ENCODE data around the gene MCRIP1.
A peak's percentile ranks its signal among the peaks of the same experiment; 100 is the strongest.

The MCRIP1 gene

GRCh38 chr17:81833160-81833920 lies at the start of gene MCRIP1:
Gene MCRIP1, minus strand, starts transcription at chr17:81833291. Its CDS starts 8,785 bp downstream, at chr17:81824506.
- peak within 1 kb of the TSS; percentile 98 for H3K9ac ChIP-seq (ENCODE audit: insufficient read length, low read depth)
- H3K9me3 ChIP-seq (ENCODE audit: insufficient read depth, low read length) = no peaks in the 10 kb centered on the region
- H3K4me3 ChIP-seq (ENCODE audit: insufficient read length, low read depth) = peak within 1 kb of the TSS; percentile 90
- DNase-seq (ENCODE audit: low read depth, low spot score) = peak; percentile 87
- H3K27me3 ChIP-seq (ENCODE audit: insufficient read depth, insufficient read length) = peaks cover 11% of the 10 kb centered on the region
- TF ChIP-seq ZNF274 (IDR thresholded peaks at IDR 0.05; ENCODE audit: low read depth, low read length) (no peak), YY1 (IDR thresholded peaks at IDR 0.05; ENCODE audit: insufficient read depth, insufficient read length) (no peak), SUZ12 (IDR thresholded peaks at IDR 0.05; ENCODE audit: extremely low read depth, insufficient read depth, insufficient read length) (no peak)
- peaks cover 41% of the 10 kb centered on the region for H3K4me1 ChIP-seq (ENCODE audit: insufficient read depth, insufficient read length)
- H3K36me3 ChIP-seq (ENCODE audit: insufficient read depth, insufficient read length, low read length) = peaks cover 16% of the 10 kb centered on the region

- no peaks in the 10 kb centered on the region for H3K27me3 ChIP-seq (ENCODE audit: insufficient read depth, insufficient read length)
- peaks cover 60% of the 10 kb centered on the region for H3K36me3 ChIP-seq (ENCODE audit: insufficient read depth, insufficient read length, low read length)
- no peak overlapping the region for H3K9ac ChIP-seq (ENCODE audit: insufficient read length, low read depth)
- DNase-seq (ENCODE audit: low read depth, low spot score) = no peak
- H3K9me3 ChIP-seq (ENCODE audit: insufficient read depth, low read length) = no peaks in the 10 kb centered on the region
- no peak for TF ChIP-seq ZNF274 (IDR thresholded peaks at IDR 0.05; ENCODE audit: low read depth, low read length)
- no peak for TF ChIP-seq SUZ12 (IDR thresholded peaks at IDR 0.05; ENCODE audit: extremely low read depth, insufficient read depth, insufficient read length)
- TF ChIP-seq YY1 (IDR thresholded peaks at IDR 0.05; ENCODE audit: insufficient read depth, insufficient read length) = no peak
- no peak overlapping the region for H3K4me3 ChIP-seq (ENCODE audit: insufficient read length, low read depth)
- no peaks in the 10 kb centered on the region for H3K4me1 ChIP-seq (ENCODE audit: insufficient read depth, insufficient read length)
Measured at GRCh38 chr17:81879121-81879520, 46.0 kb upstream of the MCRIP1 start.

GRCh38 chr17:81878294-81878693 lies 45.2 kb upstream of the MCRIP1 start:
- no peaks in the 10 kb centered on the region for H3K9me3 ChIP-seq (ENCODE audit: insufficient read depth, low read length)
- no peaks in the 10 kb centered on the region for H3K4me1 ChIP-seq (ENCODE audit: insufficient read depth, insufficient read length)
- H3K4me3 ChIP-seq (ENCODE audit: insufficient read length, low read depth) = no peak overlapping the region
- no peak overlapping the region for H3K9ac ChIP-seq (ENCODE audit: insufficient read length, low read depth)
- DNase-seq (ENCODE audit: low read depth, low spot score) = no peak
- peaks cover 54% of the 10 kb centered on the region for H3K36me3 ChIP-seq (ENCODE audit: insufficient read depth, insufficient read length, low read length)
- TF ChIP-seq SUZ12 (IDR thresholded peaks at IDR 0.05; ENCODE audit: extremely low read depth, insufficient read depth, insufficient read length) (no peak), YY1 (IDR thresholded peaks at IDR 0.05; ENCODE audit: insufficient read depth, insufficient read length) (no peak), ZNF274 (IDR thresholded peaks at IDR 0.05; ENCODE audit: low read depth, low read length) (no peak)
- no peaks in the 10 kb centered on the region for H3K27me3 ChIP-seq (ENCODE audit: insufficient read depth, insufficient read length)

- Histone ChIP-seq H3K4me3 (ENCODE audit: insufficient read length, low read depth) (no peak overlapping the region), H3K9me3 (ENCODE audit: insufficient read depth, low read length) (no peaks in the 10 kb centered on the region), H3K4me1 (ENCODE audit: insufficient read depth, insufficient read length) (no peaks in the 10 kb centered on the region), H3K9ac (ENCODE audit: insufficient read length, low read depth) (no peak overlapping the region), H3K27me3 (ENCODE audit: insufficient read depth, insufficient read length) (no peaks in the 10 kb centered on the region), H3K36me3 (ENCODE audit: insufficient read depth, insufficient read length, low read length) (peaks cover 49% of the 10 kb centered on the region)
- DNase-seq (ENCODE audit: low read depth, low spot score) = no peak
- TF ChIP-seq ZNF274 (IDR thresholded peaks at IDR 0.05; ENCODE audit: low read depth, low read length) (no peak), SUZ12 (IDR thresholded peaks at IDR 0.05; ENCODE audit: extremely low read depth, insufficient read depth, insufficient read length) (no peak), YY1 (IDR thresholded peaks at IDR 0.05; ENCODE audit: insufficient read depth, insufficient read length) (no peak)
Measured at GRCh38 chr17:81877569-81877968, 44.5 kb upstream of the MCRIP1 start.

- peak; percentile 52 for DNase-seq (ENCODE audit: low read depth, low spot score)
- Histone ChIP-seq H3K9me3 (ENCODE audit: insufficient read depth, low read length) (no peaks in the 10 kb centered on the region), H3K4me1 (ENCODE audit: insufficient read depth, insufficient read length) (peaks cover 28% of the 10 kb centered on the region), H3K9ac (ENCODE audit: insufficient read length, low read depth) (peak overlapping the region; percentile 98), H3K4me3 (ENCODE audit: insufficient read length, low read depth) (peak overlapping the region; percentile 97), H3K27me3 (ENCODE audit: insufficient read depth, insufficient read length) (no peaks in the 10 kb centered on the region), H3K36me3 (ENCODE audit: insufficient read depth, insufficient read length, low read length) (peaks cover 32% of the 10 kb centered on the region)
- no peak for TF ChIP-seq ZNF274 (IDR thresholded peaks at IDR 0.05; ENCODE audit: low read depth, low read length)
- peak; percentile 72 for TF ChIP-seq YY1 (IDR thresholded peaks at IDR 0.05; ENCODE audit: insufficient read depth, insufficient read length)
Measured at GRCh38 chr17:81871387-81872230, 38.5 kb upstream of the MCRIP1 start.

- H3K36me3 ChIP-seq (ENCODE audit: insufficient read depth, insufficient read length, low read length) = peaks cover 38% of the 10 kb centered on the region
- peaks cover 32% of the 10 kb centered on the region for H3K4me1 ChIP-seq (ENCODE audit: insufficient read depth, insufficient read length)
- DNase-seq (ENCODE audit: low read depth, low spot score) = no peak
- no peaks in the 10 kb centered on the region for H3K27me3 ChIP-seq (ENCODE audit: insufficient read depth, insufficient read length)
- H3K9me3 ChIP-seq (ENCODE audit: insufficient read depth, low read length) = no peaks in the 10 kb centered on the region
- TF ChIP-seq YY1 (IDR thresholded peaks at IDR 0.05; ENCODE audit: insufficient read depth, insufficient read length) (no peak), SUZ12 (IDR thresholded peaks at IDR 0.05; ENCODE audit: extremely low read depth, insufficient read depth, insufficient read length) (no peak), ZNF274 (IDR thresholded peaks at IDR 0.05; ENCODE audit: low read depth, low read length) (no peak)
- peak within 1 kb of the TSS; percentile 97 for H3K4me3 ChIP-seq (ENCODE audit: insufficient read length, low read depth)
- peak within 1 kb of the TSS; percentile 98 for H3K9ac ChIP-seq (ENCODE audit: insufficient read length, low read depth)
Measured at GRCh38 chr17:81870981-81871386, 37.9 kb upstream of the MCRIP1 start, which contains the start of gene ARHGDIA. Gene ARHGDIA, minus strand, starts transcription at chr17:81871337. Its CDS starts 1,407 bp downstream, at chr17:81869930.

All from NT2/D1 (cell line).